Fibroblast of the aortic adventitia (primary cell): ENCODE results near the gene PEF1. TPM values are rescaled to one million over a fixed set of nuclear protein-coding genes. Genes with fewer than 3 reads are reported as not detected.

Experiments used
- DNase-seq: peaks from one replicate; pipeline ENCODE4 v3.0.0-alpha.2; 2010; ENCODE audit warnings: low read depth
- H3K4me3 ChIP-seq: 2 replicates; pipeline ENCODE4 v1.5.1; 2011; ENCODE audit warnings: low read depth, mild to moderate bottlenecking, control low read depth, low read length, moderate library complexity
- CTCF ChIP-seq: IDR thresholded peaks from 2 replicates; pipeline ENCODE4 v1.5.1; 2011; ENCODE audit warnings: mild to moderate bottlenecking, low read length, control low read depth, inconsistent platforms; ENCODE audit not compliant: insufficient read depth
- total RNA-seq: library from RNA; depleted of rRNA; stranded (reverse); fragments of >200 nt; gene quantifications from 2 replicates; pipeline ENCODE4 v1.2.3, GENCODE V29; 2012; ENCODE audit warnings: low replicate concordance

The PEF1 gene
- total RNA-seq, 1 donor: 59.8 TPM

DNA sequence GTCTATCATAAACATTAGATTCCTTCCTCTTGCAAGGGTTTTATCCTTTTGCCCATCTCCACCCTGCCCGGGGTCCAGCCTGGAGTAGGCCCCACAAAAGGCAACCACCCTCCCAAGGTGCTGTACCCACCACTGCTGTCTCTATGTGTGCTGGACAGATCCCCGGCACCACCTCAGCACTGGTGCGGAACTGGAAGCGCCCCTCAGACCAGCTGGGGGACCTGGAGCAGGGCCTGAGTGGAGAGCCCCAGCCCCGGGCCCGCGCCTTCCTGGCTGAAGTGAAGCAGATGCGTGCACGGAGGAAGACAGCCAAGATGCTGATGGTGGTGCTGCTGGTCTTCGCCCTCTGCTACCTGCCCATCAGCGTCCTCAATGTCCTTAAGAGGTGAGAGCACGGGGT lies 21.3 kb downstream of the PEF1 start:
- H3K4me3 ChIP-seq: no peak overlapping the region
- no peak for TF ChIP-seq CTCF
- DNase-seq: no peak

DNA sequence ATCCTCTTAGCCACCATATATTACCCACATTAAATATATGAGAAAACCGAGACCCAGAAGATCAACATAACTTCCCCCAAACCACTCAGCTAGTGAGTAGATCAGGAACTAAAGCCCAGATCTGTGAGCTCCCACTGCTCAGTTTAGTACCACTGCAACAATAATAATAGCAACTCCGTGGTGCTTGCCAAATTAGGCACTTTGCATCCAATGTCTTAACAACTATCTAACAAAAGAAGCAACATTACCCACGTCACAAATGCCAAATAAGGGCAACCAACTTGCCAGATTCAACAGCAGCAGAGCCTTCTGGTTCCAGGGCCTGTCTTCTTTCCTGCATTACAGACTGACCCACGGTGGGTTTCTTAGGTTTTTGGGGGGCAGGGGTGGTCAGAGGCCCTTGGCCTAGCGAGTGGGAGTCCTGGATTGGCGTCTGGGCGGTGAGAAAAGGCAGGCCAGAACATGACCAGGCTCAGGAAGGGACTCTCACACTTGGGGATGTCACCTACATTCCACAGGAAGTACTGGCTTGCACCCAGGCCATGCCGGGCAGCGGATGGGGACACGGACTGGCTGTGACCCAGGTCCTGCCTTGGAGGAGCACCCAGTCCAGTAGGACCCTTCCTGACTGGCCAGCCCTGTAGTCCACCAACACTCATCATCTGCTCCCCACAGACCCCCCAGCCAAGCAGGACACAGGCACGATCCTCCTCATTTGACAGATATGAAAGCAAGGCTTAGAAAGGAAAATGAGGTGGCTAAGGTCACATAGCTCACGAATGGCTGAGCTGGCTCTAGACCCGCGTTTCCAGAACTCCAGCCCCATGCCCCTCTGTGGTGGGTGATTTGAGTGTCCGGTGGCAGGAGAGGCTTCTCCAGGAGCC lies 22.6 kb downstream of the PEF1 start:
- no peak overlapping the region for H3K4me3 ChIP-seq
- no peak for TF ChIP-seq CTCF
- no peak for DNase-seq

- H3K4me3 ChIP-seq: no peak overlapping the region
- no peak for TF ChIP-seq CTCF
- DNase-seq: no peak
These were observed 23.2 kb downstream of the PEF1 start for GRCh38 chr1:31621498-31621820.

DNA sequence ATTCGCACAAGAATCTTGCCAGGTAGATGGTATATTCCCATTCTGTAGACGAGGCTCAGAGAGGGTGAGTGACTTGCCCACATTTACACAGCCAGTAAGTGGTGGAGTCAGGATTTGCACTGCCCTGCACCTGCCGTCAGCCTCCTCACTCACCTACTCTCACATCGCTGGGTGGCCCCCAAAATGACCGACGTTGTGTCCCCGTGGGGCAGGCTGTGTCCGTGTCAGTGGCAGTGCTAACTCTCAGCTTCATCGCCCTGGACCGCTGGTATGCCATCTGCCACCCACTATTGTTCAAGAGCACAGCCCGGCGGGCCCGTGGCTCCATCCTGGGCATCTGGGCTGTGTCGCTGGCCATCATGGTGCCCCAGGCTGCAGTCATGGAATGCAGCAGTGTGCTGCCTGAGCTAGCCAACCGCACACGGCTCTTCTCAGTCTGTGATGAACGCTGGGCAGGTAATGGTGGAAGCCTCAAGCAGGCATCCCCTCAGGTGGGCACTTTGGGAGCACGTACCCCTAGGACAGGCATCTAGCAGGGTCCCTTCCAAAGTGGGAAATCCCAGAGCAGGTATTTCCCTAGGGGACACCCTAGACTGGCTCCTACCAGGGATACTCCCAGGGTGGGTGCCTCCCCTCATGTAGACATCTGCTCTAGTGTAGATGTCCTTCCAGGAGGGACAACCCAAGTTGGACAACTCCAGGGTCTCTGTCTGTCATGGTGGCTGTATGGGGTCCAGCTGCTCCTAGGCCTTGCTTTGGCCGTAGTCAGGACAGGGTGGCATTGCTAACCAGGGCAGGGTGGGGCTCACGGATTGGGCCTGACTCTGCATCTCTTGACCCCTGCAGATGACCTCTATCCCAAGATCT lies 23.8 kb downstream of the PEF1 start:
- TF ChIP-seq CTCF: no peak
- no peak for DNase-seq

DNA sequence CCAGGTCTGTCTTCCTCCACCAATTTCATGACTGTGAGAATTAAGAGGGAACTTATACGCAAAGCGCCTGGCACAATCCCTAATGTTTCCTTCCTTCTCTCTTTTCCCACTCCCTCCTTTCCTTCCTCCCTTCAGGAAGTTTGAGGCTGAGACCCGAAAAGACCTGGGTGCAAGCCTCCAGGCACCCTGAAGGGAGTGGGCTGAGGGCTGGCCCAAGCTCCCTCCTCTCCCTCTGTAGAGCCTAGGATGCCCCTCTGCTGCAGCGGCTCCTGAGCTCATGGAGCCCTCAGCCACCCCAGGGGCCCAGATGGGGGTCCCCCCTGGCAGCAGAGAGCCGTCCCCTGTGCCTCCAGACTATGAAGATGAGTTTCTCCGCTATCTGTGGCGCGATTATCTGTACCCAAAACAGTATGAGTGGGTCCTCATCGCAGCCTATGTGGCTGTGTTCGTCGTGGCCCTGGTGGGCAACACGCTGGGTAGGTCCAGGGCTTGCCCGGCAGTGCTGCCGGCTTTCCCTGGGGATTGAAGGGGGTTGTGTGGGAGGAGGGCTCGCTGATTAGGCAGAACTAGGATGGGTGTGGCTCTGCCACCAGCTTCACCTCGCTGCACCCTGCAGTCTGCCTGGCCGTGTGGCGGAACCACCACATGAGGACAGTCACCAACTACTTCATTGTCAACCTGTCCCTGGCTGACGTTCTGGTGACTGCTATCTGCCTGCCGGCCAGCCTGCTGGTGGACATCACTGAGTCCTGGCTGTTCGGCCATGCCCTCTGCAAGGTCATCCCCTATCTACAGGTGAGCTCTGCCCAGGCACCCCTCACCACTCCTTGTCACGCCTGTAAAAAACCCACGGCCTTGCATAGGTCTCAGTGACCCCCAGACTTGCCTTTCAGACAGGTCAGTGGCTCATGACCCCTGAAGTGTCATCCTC lies 25.5 kb downstream of the PEF1 start:
- no peak overlapping the region for H3K4me3 ChIP-seq
- no peak for DNase-seq
- no peak for TF ChIP-seq CTCF

More for the DNA sequence above, 23.8 kb downstream of the PEF1 start:
- no peak overlapping the region for H3K4me3 ChIP-seq
